ENCODE results near the gene CD69. TPM values are rescaled to one million over a fixed set of nuclear protein-coding genes. Genes with fewer than 3 reads are reported as not detected.

CD69 gene
- polyA plus RNA-seq (2012; ENCODE audit: insufficient read depth, insufficient read length): 13.5 TPM

GRCh38 chr12:9760699-9761418 is at the start of gene CD69:
Gene CD69 (minus strand): TSS chr12:9760901. CDS start chr12:9760820, 81 bp downstream.
- DNase-seq (ENCODE audit: low read depth, low spot score): peak; percentile 94
- H3K4me3 ChIP-seq (ENCODE audit: low read length): peak within 1 kb of the TSS; percentile 67

GRCh38 chr12:9809866-9810265 is 49.2 kb upstream of the CD69 start:
- H3K4me3 ChIP-seq (ENCODE audit: low read length): no peak overlapping the region
- DNase-seq (ENCODE audit: low read depth, low spot score): no peak

GRCh38 chr12:9809338-9809737 is 48.6 kb upstream of the CD69 start:
- no peak for DNase-seq (ENCODE audit: low read depth, low spot score)

GRCh38 chr12:9808504-9808903 is 47.8 kb upstream of the CD69 start:
- H3K4me3 ChIP-seq (ENCODE audit: low read length): no peak overlapping the region
- no peak for DNase-seq (ENCODE audit: low read depth, low spot score)

More at GRCh38 chr12:9809338-9809737, 48.6 kb upstream of the CD69 start:
- H3K4me3 ChIP-seq (ENCODE audit: low read length): no peak overlapping the region

- no peak for DNase-seq (ENCODE audit: low read depth, low spot score)
- no peak overlapping the region for H3K4me3 ChIP-seq (ENCODE audit: low read length)
Measured at GRCh38 chr12:9806714-9807113, 46.0 kb upstream of the CD69 start.

GRCh38 chr12:9805883-9806282 is 45.2 kb upstream of the CD69 start:
- H3K4me3 ChIP-seq (ENCODE audit: low read length): no peak overlapping the region
- no peak for DNase-seq (ENCODE audit: low read depth, low spot score)

- no peak overlapping the region for H3K4me3 ChIP-seq (ENCODE audit: low read length)
- DNase-seq (ENCODE audit: low read depth, low spot score): no peak
Measured at GRCh38 chr12:9799961-9800360, 39.3 kb upstream of the CD69 start.

- peak; percentile 91 for DNase-seq (ENCODE audit: low read depth, low spot score)
- H3K4me3 ChIP-seq (ENCODE audit: low read length): no peak overlapping the region
Measured at GRCh38 chr12:9797722-9798619, 37.3 kb upstream of the CD69 start.

- no peak for DNase-seq (ENCODE audit: low read depth, low spot score)
- H3K4me3 ChIP-seq (ENCODE audit: low read length): no peak overlapping the region
Measured at GRCh38 chr12:9796971-9797370, 36.3 kb upstream of the CD69 start.

- DNase-seq (ENCODE audit: low read depth, low spot score): no peak
- H3K4me3 ChIP-seq (ENCODE audit: low read length): no peak overlapping the region
Measured at GRCh38 chr12:9796346-9796745, 35.6 kb upstream of the CD69 start.

GRCh38 chr12:9795945-9796344 is 35.2 kb upstream of the CD69 start:
- H3K4me3 ChIP-seq (ENCODE audit: low read length): no peak overlapping the region
- no peak for DNase-seq (ENCODE audit: low read depth, low spot score)

GRCh38 chr12:9794484-9795093 is 33.9 kb upstream of the CD69 start:
- no peak overlapping the region for H3K4me3 ChIP-seq (ENCODE audit: low read length)
- DNase-seq (ENCODE audit: low read depth, low spot score): no peak

- no peak for DNase-seq (ENCODE audit: low read depth, low spot score)
- no peak overlapping the region for H3K4me3 ChIP-seq (ENCODE audit: low read length)
Measured at GRCh38 chr12:9793779-9794395, 33.2 kb upstream of the CD69 start.

- H3K4me3 ChIP-seq (ENCODE audit: low read length): no peak overlapping the region
- no peak for DNase-seq (ENCODE audit: low read depth, low spot score)
Measured at GRCh38 chr12:9792961-9793617, 32.4 kb upstream of the CD69 start.

GRCh38 chr12:9792185-9792900 is 31.6 kb upstream of the CD69 start:
- no peak for DNase-seq (ENCODE audit: low read depth, low spot score)
- no peak overlapping the region for H3K4me3 ChIP-seq (ENCODE audit: low read length)

- no peak for DNase-seq (ENCODE audit: low read depth, low spot score)
- no peak overlapping the region for H3K4me3 ChIP-seq (ENCODE audit: low read length)
Measured at GRCh38 chr12:9786726-9787717, 26.3 kb upstream of the CD69 start.

- no peak overlapping the region for H3K4me3 ChIP-seq (ENCODE audit: low read length)
- DNase-seq (ENCODE audit: low read depth, low spot score): no peak
Measured at GRCh38 chr12:9784816-9785215, 24.1 kb upstream of the CD69 start.
